T-cell (primary cell): Measurements from ENCODE around the gene CHRNA7. TPM values are rescaled to one million over a fixed set of nuclear protein-coding genes. Genes with fewer than 3 reads are reported as not detected.

Source experiments
- ATAC-seq, 4 experiments: fragments of 200-7000 bp in 3 of 4; fragments of 150-1000 bp in 1 of 4; cut with Tn5 transposase; replicated peaks in 1 of 4; 1 replicate in 3 of 4; 2 replicates in 1 of 4; pipeline ENCODE4 v1.10.0; 2021; ENCODE audit warnings: moderate library complexity in 3 of 4, mild to moderate bottlenecking in 2 of 4, moderate number of reproducible peaks in 1 of 4
- CTCF ChIA-PET, 2 donors: fragments of 300-600 bp; sonication (Branson Sonifier 250); formaldehyde crosslinking; loops; one replicate each; lab custom pipeline; 2022; ENCODE audit warnings: antibody characterized with exemption in 2 of 2; lab: Charles Lee
- POLR2A ChIA-PET, 2 donors: fragments of 300-600 bp; sonication (Branson Sonifier 250); formaldehyde crosslinking; loops; one replicate each; lab custom pipeline; 2022; ENCODE audit warnings: antibody characterized with exemption in 2 of 2; lab: Charles Lee
- DNase-seq, 35 experiments: peaks; one replicate each; pipeline versions ENCODE4 v3.0.0 to v3.0.0-alpha.2; 2013 to 2023
- H3K27ac ChIP-seq: one replicate; pipeline ENCODE4 v1.5.1; 2013; ENCODE audit warnings: low read length
- H3K27me3 ChIP-seq, 2 experiments: replicated peaks in 1 of 2; 1 replicate in 1 of 2; 2 replicates in 1 of 2; pipeline versions ENCODE4 v1.6.1 to v1.7.0; 2013; ENCODE audit warnings: low read length in 1 of 2, mixed read lengths in 1 of 2; ENCODE audit not compliant: control insufficient read depth in 2 of 2, insufficient read depth in 2 of 2; ENCODE audit errors: extremely low read depth in 1 of 2
- H3K36me3 ChIP-seq, 2 donors: 1 replicate in 1 of 2; 2 replicates in 1 of 2; pipeline versions ENCODE4 v1.6.1 to v1.7.0; 2013; ENCODE audit warnings: low read length in 1 of 2; ENCODE audit not compliant: control insufficient read depth in 2 of 2, insufficient read depth in 1 of 2; ENCODE audit errors: extremely low read depth in 1 of 2
- H3K4me1 ChIP-seq, 2 experiments: 1 replicate in 1 of 2; 2 replicates in 1 of 2; pipeline versions ENCODE4 v1.6.1 to v1.7.0; 2013; ENCODE audit warnings: low read length in 2 of 2, mixed read lengths in 1 of 2; ENCODE audit not compliant: insufficient read depth in 2 of 2, control insufficient read depth in 1 of 2; ENCODE audit errors: extremely low read depth in 1 of 2
- H3K4me3 ChIP-seq, 2 donors: 1 replicate in 1 of 2; 2 replicates in 1 of 2; pipeline versions ENCODE4 v1.5.1 to v1.7.0; 2013; ENCODE audit warnings: mild to moderate bottlenecking in 2 of 2, low read length in 1 of 2, moderate library complexity in 1 of 2; ENCODE audit not compliant: control insufficient read depth in 1 of 2; ENCODE audit errors: extremely low read depth in 1 of 2
- H3K9me3 ChIP-seq: 2 replicates; pipeline ENCODE4 v1.7.0; 2013
- H3K27ac Mint-ChIP-seq, 2 donors: one replicate each; pipeline ENCODE4 v1.8.0; 2020 to 2021; ENCODE audit warnings: mild to moderate bottlenecking in 2 of 2, mixed read lengths in 2 of 2
- H3K27me3 Mint-ChIP-seq, 2 donors: one replicate each; pipeline ENCODE4 v1.8.0; 2021 to 2022; ENCODE audit warnings: mixed read lengths in 2 of 2
- H3K36me3 Mint-ChIP-seq: one replicate; pipeline ENCODE4 v1.8.0; 2021; ENCODE audit warnings: mixed read lengths
- H3K4me1 Mint-ChIP-seq, 3 donors: one replicate each; pipeline ENCODE4 v1.8.0; 2020 to 2022; ENCODE audit warnings: mixed read lengths in 3 of 3, mild to moderate bottlenecking in 1 of 3
- H3K4me3 Mint-ChIP-seq, 3 donors: one replicate each; pipeline ENCODE4 v1.8.0; 2020 to 2022; ENCODE audit warnings: mild to moderate bottlenecking in 3 of 3, mixed read lengths in 3 of 3, moderate library complexity in 3 of 3
- H3K9me3 Mint-ChIP-seq, 3 donors: one replicate each; pipeline ENCODE4 v1.8.0; 2020 to 2022; ENCODE audit warnings: mixed read lengths in 3 of 3
- WGBS: methylation state at CpG from one replicate; pipeline ENCODE4 v1.1.5; 2013; ENCODE audit warnings: missing lambda C conversion rate; ENCODE audit not compliant: insufficient coverage; 5-methylcytosine and 5-hydroxymethylcytosine counted together
- total RNA-seq, 35 experiments: library from RNA in 6 of 35; stranded (reverse) in 6 of 35; fragments of 120-200 nt in 1 of 35; gene quantifications; one replicate each; pipeline versions ENCODE4 v1.2.1 to v1.2.4 and lab custom pipeline; 2013 to 2026

CHRNA7 gene
- total RNA-seq, 5 donors from 2014 or later (not counting 1 experiment from before 2014, with no cell fraction given), result 0.16 to 0.79 (median 0.35) TPM; not detected in 2

DNA sequence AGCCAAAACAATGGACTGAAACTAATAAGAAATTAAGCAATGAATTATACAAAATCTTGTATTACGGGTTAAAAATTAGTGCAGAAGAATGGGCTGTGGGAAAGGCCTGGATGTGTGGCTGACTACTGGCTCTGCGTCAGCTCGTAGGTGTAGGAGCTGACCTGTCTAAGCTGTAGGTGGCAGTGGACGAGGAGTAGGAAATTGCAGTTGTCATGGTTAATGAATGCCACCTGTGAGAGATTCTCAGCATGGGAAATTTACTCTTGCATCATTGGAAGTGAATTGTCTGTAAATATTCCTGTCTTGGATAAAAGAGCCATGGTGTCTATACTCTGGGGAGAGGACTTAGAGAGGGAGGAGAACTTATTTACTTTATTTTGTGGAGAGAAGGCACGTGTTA lies 23.4 kb downstream of the CHRNA7 start:
- no peak overlapping the region for H3K27ac Mint-ChIP-seq
- POLR2A ChIA-PET, result no interaction called here
- H3K9me3 Mint-ChIP-seq, result peaks cover 0 to 4% (median 0%) of the 10 kb centered on the region in 3 donors
- H3K4me1 Mint-ChIP-seq, result no peaks in the 10 kb centered on the region
- 59% methylated on average over 4 of the region's 5 CpGs for WGBS
- peaks cover 12 to 23% of the 10 kb centered on the region in 2 donors for H3K27me3 Mint-ChIP-seq
- no peak overlapping the region for H3K4me3 Mint-ChIP-seq
- CTCF ChIA-PET, result no interaction called here
- ATAC-seq (no peak), DNase-seq (no peak)
- H3K36me3 ChIP-seq, result no peaks in the 10 kb centered on the region
- H3K4me3 ChIP-seq, result no peak overlapping the region
- no peak overlapping the region for H3K27ac ChIP-seq
- no peaks in the 10 kb centered on the region for H3K36me3 Mint-ChIP-seq
- no peaks in the 10 kb centered on the region for H3K9me3 ChIP-seq
- peaks cover 0 to 6% of the 10 kb centered on the region in 2 experiments for H3K27me3 ChIP-seq
- H3K4me1 ChIP-seq, result no peaks in the 10 kb centered on the region

DNA sequence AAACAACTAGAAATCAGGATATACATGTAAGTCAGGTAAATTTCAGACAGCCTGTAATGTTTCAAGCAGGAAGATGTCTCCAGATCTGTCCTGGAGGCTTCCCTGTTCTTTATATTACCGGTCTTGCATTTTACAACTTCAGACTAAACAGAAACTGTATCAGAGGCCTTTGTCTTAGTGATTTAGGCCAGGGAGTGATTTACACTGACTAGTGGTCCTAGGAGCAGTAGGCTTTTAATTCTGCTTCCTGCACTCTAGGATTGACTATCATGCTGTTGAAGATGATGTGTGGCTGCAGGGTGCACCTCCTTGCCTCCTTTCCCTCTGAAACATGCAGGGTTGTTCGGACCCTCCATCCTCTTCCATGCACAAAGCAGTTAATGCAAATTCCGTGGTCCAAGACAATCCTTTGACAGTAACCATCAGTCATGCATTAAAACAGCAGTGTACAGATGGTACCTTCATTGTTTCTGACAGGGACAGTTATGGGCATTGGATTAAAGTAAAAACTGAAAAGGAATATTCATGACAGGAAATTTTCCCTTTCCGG lies 27.6 kb downstream of the CHRNA7 start:
- no peaks in the 10 kb centered on the region for H3K9me3 ChIP-seq
- H3K27ac ChIP-seq, result no peak overlapping the region
- no peaks in the 10 kb centered on the region for H3K36me3 Mint-ChIP-seq
- ATAC-seq (no peak), DNase-seq (no peak)
- peaks cover 0 to 5% of the 10 kb centered on the region in 2 experiments for H3K27me3 ChIP-seq
- peaks cover 15 to 23% of the 10 kb centered on the region in 2 donors for H3K27me3 Mint-ChIP-seq
- ChIA-PET POLR2A (no interaction called here), CTCF (no interaction called here)
- H3K36me3 ChIP-seq, result no peaks in the 10 kb centered on the region
- H3K4me1 Mint-ChIP-seq, result no peaks in the 10 kb centered on the region
- H3K4me3 Mint-ChIP-seq, result no peak overlapping the region
- no peaks in the 10 kb centered on the region for H3K4me1 ChIP-seq
- WGBS, result 85% methylated on average over 2 of the region's 4 CpGs
- H3K4me3 ChIP-seq, result no peak overlapping the region
- no peaks in the 10 kb centered on the region for H3K9me3 Mint-ChIP-seq
- no peak overlapping the region for H3K27ac Mint-ChIP-seq

DNA sequence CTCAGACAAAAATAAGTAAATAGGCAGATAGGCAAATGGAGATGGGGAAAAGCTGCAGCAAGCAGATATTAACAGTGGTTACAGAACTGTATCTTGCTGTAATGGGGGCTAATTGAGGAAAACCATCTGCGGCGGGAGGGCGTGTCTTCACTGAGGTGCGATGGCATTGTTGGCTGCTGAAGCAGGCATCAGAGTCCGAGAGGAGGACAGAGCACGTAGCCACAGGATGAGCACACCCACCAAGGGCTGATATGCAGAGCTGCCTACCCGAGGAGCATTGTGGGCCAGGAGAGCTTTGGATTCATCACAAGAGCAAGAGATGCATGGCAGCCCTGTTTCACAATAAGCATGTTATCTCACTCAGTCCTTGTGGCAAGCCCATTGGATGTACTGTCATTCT lies 30.4 kb downstream of the CHRNA7 start:
- no peaks in the 10 kb centered on the region for H3K36me3 ChIP-seq
- Mint-ChIP-seq H3K4me3 (no peak overlapping the region), H3K27me3 (peaks cover 20% of the 10 kb centered on the region in 2 donors), H3K4me1 (no peaks in the 10 kb centered on the region), H3K9me3 (no peaks in the 10 kb centered on the region), H3K36me3 (no peaks in the 10 kb centered on the region), H3K27ac (no peak overlapping the region)
- WGBS, result 91% methylated on average over 4 of the region's 7 CpGs
- H3K27me3 ChIP-seq, result peaks cover 0 to 8% of the 10 kb centered on the region in 2 experiments
- H3K9me3 ChIP-seq, result no peaks in the 10 kb centered on the region
- ATAC-seq, result no peak
- no peak overlapping the region for H3K4me3 ChIP-seq
- no peaks in the 10 kb centered on the region for H3K4me1 ChIP-seq
- H3K27ac ChIP-seq, result no peak overlapping the region
- ChIA-PET POLR2A (no interaction called here), CTCF (no interaction called here)
- no peak for DNase-seq

DNA sequence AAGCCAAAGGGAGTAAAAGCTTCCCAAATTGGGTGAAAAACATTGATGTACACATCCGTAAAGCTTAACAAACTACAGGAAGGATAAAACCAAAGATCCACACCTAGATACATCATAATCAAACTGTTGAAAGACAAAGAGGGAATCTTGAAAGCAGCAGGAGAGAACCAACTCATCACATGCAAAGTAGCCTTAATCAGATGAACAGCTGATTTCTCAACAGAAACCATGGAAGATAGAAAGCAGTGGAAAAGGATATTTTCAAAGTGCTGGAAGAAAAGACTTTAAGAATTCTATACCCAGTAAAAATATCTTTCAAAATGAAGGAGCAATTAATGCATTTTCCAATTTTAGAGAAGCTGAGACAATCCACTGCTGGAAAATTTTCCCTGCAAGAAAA lies 36.8 kb downstream of the CHRNA7 start:
- no peaks in the 10 kb centered on the region for H3K4me1 Mint-ChIP-seq
- peaks cover 6 to 11% of the 10 kb centered on the region in 2 donors for H3K27me3 Mint-ChIP-seq
- Histone ChIP-seq H3K4me1 (no peaks in the 10 kb centered on the region), H3K9me3 (peaks cover 2% of the 10 kb centered on the region), H3K27ac (no peak overlapping the region), H3K36me3 (no peaks in the 10 kb centered on the region), H3K4me3 (no peak overlapping the region), H3K27me3 (peaks cover 0 to 5% of the 10 kb centered on the region in 2 experiments)
- CTCF ChIA-PET, result no interaction called here
- peaks cover 20 to 39% (median 30%) of the 10 kb centered on the region in 3 donors for H3K9me3 Mint-ChIP-seq
- no peak for DNase-seq
- no peaks in the 10 kb centered on the region for H3K36me3 Mint-ChIP-seq
- no peak for ATAC-seq
- POLR2A ChIA-PET, result no interaction called here
- WGBS, result no CpG with 5 or more reads among the region's 1 CpG
- H3K4me3 Mint-ChIP-seq, result no peak overlapping the region
- no peak overlapping the region for H3K27ac Mint-ChIP-seq

DNA sequence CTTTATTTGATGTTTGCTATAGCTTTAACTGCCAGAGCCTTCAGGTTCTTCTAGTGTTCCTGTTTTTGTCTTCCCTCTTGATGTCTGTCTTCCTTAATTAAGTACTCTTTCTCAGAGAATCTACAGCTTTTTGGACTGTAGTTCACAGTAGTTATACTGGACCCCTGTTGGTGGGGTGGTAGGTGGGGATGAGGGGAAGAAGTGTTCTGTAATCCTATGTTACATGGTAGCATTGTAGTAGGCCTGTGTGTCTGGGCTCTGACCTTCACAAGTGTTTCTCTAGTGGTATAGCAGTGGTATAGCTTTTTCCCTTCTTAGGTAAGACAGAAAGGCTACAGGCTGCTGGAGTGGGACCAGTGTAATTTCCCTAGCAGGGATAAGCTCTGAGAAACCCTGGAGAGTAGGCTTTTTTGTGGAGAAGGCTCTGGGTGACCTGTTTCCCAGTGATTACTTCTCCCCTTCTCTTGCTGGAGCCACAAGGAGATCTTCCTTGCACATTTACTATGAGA lies 59.6 kb downstream of the CHRNA7 start:
- no peaks in the 10 kb centered on the region for H3K36me3 Mint-ChIP-seq
- H3K4me3 Mint-ChIP-seq, result no peak overlapping the region
- POLR2A ChIA-PET, result no interaction called here
- ATAC-seq (no peak), DNase-seq (no peak)
- no peak overlapping the region for H3K27ac ChIP-seq
- no peaks in the 10 kb centered on the region for H3K36me3 ChIP-seq
- H3K4me3 ChIP-seq, result no peak overlapping the region
- peaks cover 5 to 10% (median 10%) of the 10 kb centered on the region in 3 donors for H3K9me3 Mint-ChIP-seq
- peaks cover 0 to 2% of the 10 kb centered on the region in 2 experiments for H3K27me3 ChIP-seq
- no peaks in the 10 kb centered on the region for H3K9me3 ChIP-seq
- no peaks in the 10 kb centered on the region for H3K4me1 Mint-ChIP-seq
- no peaks in the 10 kb centered on the region for H3K4me1 ChIP-seq
- H3K27me3 Mint-ChIP-seq, result peaks cover 2 to 14% of the 10 kb centered on the region in 2 donors
- CTCF ChIA-PET, result no interaction called here
- no peak overlapping the region for H3K27ac Mint-ChIP-seq

DNA sequence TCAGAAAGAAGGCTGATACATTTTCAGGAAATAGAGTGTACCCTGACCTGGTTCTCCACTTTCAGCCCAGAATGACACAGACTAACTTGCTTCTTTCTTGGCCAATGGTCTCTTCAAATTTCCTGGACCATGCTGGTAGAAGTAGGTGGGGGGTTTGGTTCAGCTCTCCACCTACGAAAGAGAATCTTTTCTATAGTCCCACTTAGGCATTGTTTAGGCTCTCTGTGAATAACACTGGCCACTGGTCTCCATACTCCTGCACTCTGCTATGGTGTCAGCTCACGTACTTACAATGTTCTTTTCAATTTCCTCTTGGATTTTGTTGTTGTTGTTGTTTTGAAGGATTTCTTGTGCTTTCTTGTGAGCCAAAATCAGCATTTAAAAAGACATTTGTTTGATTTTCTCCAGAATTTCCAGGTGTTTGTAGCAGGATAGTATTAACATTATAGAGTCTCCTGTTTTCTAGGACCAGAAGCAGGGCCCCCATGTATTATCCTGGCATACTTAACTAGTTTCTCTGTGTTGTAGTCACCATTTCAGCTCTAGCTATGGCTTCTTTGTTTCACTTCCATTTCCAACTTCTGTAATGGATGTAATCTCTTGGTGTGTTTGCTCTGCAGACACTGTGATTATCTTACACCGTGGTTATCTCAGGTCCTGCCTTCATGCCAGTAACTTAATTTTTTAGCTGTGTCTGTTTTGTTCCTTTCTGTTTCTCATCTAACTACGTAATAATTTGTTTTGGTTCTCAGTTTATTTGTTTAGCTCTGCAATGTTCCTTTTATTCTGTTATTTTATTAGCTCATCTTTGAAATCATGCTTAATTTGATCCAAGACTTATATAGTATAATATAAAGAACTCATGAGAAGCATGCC lies 61.4 kb downstream of the CHRNA7 start:
- H3K27me3 Mint-ChIP-seq, result peaks cover 2 to 15% of the 10 kb centered on the region in 2 donors
- H3K9me3 Mint-ChIP-seq, result peaks cover 5 to 10% (median 10%) of the 10 kb centered on the region in 3 donors
- POLR2A ChIA-PET, result no interaction called here
- Histone ChIP-seq H3K9me3 (no peaks in the 10 kb centered on the region), H3K36me3 (no peaks in the 10 kb centered on the region), H3K4me3 (no peak overlapping the region), H3K4me1 (no peaks in the 10 kb centered on the region), H3K27me3 (peaks cover 0 to 7% of the 10 kb centered on the region in 2 experiments), H3K27ac (no peak overlapping the region)
- WGBS, result no CpG with 5 or more reads among the region's 4 CpGs
- no peaks in the 10 kb centered on the region for H3K4me1 Mint-ChIP-seq
- no peak overlapping the region for H3K27ac Mint-ChIP-seq
- ATAC-seq, result no peak
- no peaks in the 10 kb centered on the region for H3K36me3 Mint-ChIP-seq
- DNase-seq, result no peak
- CTCF ChIA-PET, result no interaction called here
- no peak overlapping the region for H3K4me3 Mint-ChIP-seq
